WTC11 (cell line): Measurements from ENCODE around the gene LARP1. TPM values are rescaled to one million over a fixed set of nuclear protein-coding genes. Genes with fewer than 3 reads are reported as not detected.

Experiments used
- ATAC-seq: fragments of 200-7000 bp; cut with Tn5 transposase; 2 replicates; pipeline ENCODE4 v1.10.0; 2021; ENCODE audit warnings: mild to moderate bottlenecking, moderate library complexity
- CTCF ChIA-PET: fragments of 300-600 bp; sonication (Branson Sonifier 250); formaldehyde crosslinking; loops from one replicate; lab custom pipeline; 2021; ENCODE audit warnings: antibody characterized with exemption; lab: Charles Lee
- POLR2A ChIA-PET: fragments of 350-600 bp; sonication (Branson Sonifier 250); formaldehyde crosslinking; loops from one replicate; lab custom pipeline; 2021; ENCODE audit warnings: antibody characterized with exemption; lab: Charles Lee
- DNase-seq: peaks from one replicate; pipeline ENCODE4 v3.0.0; 2021; ENCODE audit warnings: low spot score
- H3K27ac Mint-ChIP-seq: 2 replicates; pipeline ENCODE4 v1.8.0; 2021; ENCODE audit warnings: mixed read lengths
- H3K27me3 Mint-ChIP-seq: 2 replicates; pipeline ENCODE4 v1.8.0; 2021; ENCODE audit warnings: low read depth, mild to moderate bottlenecking, moderate library complexity, mixed read lengths
- H3K36me3 Mint-ChIP-seq: 2 replicates; pipeline ENCODE4 v1.8.0; 2021; ENCODE audit warnings: mixed read lengths
- H3K4me1 Mint-ChIP-seq: 2 replicates; pipeline ENCODE4 v1.8.0; 2022; ENCODE audit warnings: mixed read lengths
- H3K4me3 Mint-ChIP-seq: 2 replicates; pipeline ENCODE4 v1.8.0; 2021; ENCODE audit warnings: mild to moderate bottlenecking, moderate library complexity, mixed read lengths
- H3K9me3 Mint-ChIP-seq: 2 replicates; pipeline ENCODE4 v1.8.0; 2021; ENCODE audit warnings: mixed read lengths
- ATF1 ChIP-seq: sonication (generic); formaldehyde crosslinking; IDR thresholded peaks from 2 replicates; pipeline ENCODE4 v1.8.1; 2023; ENCODE audit warnings: mild to moderate bottlenecking, moderate library complexity, missing genetic modification reagents
- ATF2 ChIP-seq: sonication (generic); formaldehyde crosslinking; IDR thresholded peaks from 2 replicates; pipeline ENCODE4 v1.8.1; 2022; ENCODE audit warnings: low read depth, missing genetic modification reagents, borderline replicate concordance
- ATF6 ChIP-seq: sonication (generic); formaldehyde crosslinking; IDR thresholded peaks from 2 replicates; pipeline ENCODE4 v1.8.1; 2023; ENCODE audit warnings: mild to moderate bottlenecking, missing genetic modification reagents
- CDX4 ChIP-seq: fragments of 250-450 bp; sonication (Bioruptor Pico); IDR thresholded peaks from 2 replicates; pipeline ENCODE4 v1.9.0; 2021; ENCODE audit warnings: moderate library complexity, mild to moderate bottlenecking, inconsistent platforms, borderline replicate concordance
- E2F1 ChIP-seq: sonication (generic); formaldehyde crosslinking; IDR thresholded peaks from 2 replicates; pipeline ENCODE4 v1.8.0; 2022; ENCODE audit warnings: mild to moderate bottlenecking, missing genetic modification reagents
- ELF4 ChIP-seq: sonication (generic); formaldehyde crosslinking; IDR thresholded peaks from 2 replicates; pipeline ENCODE4 v1.8.1; 2022; ENCODE audit warnings: low read depth, mild to moderate bottlenecking, moderate library complexity, missing genetic modification reagents
- EMX1 ChIP-seq: fragments of 250-450 bp; sonication (Bioruptor Pico); IDR thresholded peaks from 2 replicates; pipeline ENCODE4 v1.8.0; 2021; ENCODE audit warnings: mild to moderate bottlenecking
- GABPB1 ChIP-seq: sonication (generic); formaldehyde crosslinking; IDR thresholded peaks from 2 replicates; pipeline ENCODE4 v1.8.1; 2023; ENCODE audit warnings: mild to moderate bottlenecking, missing genetic modification reagents
- KAT7 ChIP-seq: sonication (generic); formaldehyde crosslinking; IDR thresholded peaks from 2 replicates; pipeline ENCODE4 v1.8.1; 2023; ENCODE audit warnings: missing genetic modification reagents, mild to moderate bottlenecking, borderline replicate concordance
- MYBL2 ChIP-seq: sonication (generic); formaldehyde crosslinking; IDR thresholded peaks from 2 replicates; pipeline ENCODE4 v1.8.1; 2023; ENCODE audit warnings: mild to moderate bottlenecking, moderate library complexity, missing genetic modification reagents
- NFATC4 ChIP-seq: fragments of 250-450 bp; sonication (Bioruptor Pico); IDR thresholded peaks from 2 replicates; pipeline ENCODE4 v1.9.0; 2021; ENCODE audit warnings: mild to moderate bottlenecking
- NR1H2 ChIP-seq: sonication (generic); formaldehyde crosslinking; IDR thresholded peaks from 2 replicates; pipeline ENCODE4 v1.9.0; 2021; ENCODE audit warnings: mild to moderate bottlenecking, moderate library complexity, missing genetic modification reagents
- OVOL2 ChIP-seq: fragments of 250-450 bp; sonication (Bioruptor Pico); IDR thresholded peaks from 2 replicates; pipeline ENCODE4 v1.9.0; 2021; ENCODE audit warnings: mild to moderate bottlenecking, borderline replicate concordance
- PRRX2 ChIP-seq: fragments of 250-450 bp; sonication (Bioruptor Pico); IDR thresholded peaks from 2 replicates; pipeline ENCODE4 v1.8.0; 2021; ENCODE audit warnings: mild to moderate bottlenecking
- RORB ChIP-seq: fragments of 250-450 bp; sonication (Bioruptor Pico); IDR thresholded peaks from 2 replicates; pipeline ENCODE4 v1.9.0; 2021; ENCODE audit warnings: mild to moderate bottlenecking
- SOX15 ChIP-seq: fragments of 250-450 bp; sonication (Bioruptor Pico); IDR thresholded peaks from 2 replicates; pipeline ENCODE4 v1.9.0; 2021; ENCODE audit warnings: mild to moderate bottlenecking
- STAT6 ChIP-seq: sonication (generic); formaldehyde crosslinking; conservative IDR thresholded peaks from 2 replicates; pipeline ENCODE4 v1.8.1; 2023; ENCODE audit warnings: mild to moderate bottlenecking, low read depth, missing genetic modification reagents, moderate library complexity
- USF1 ChIP-seq: sonication (generic); formaldehyde crosslinking; IDR thresholded peaks from 2 replicates; pipeline ENCODE4 v1.8.0; 2022; ENCODE audit warnings: mild to moderate bottlenecking, missing genetic modification reagents
- ZNF121 ChIP-seq: sonication (generic); formaldehyde crosslinking; IDR thresholded peaks from 2 replicates; pipeline ENCODE4 v1.8.0; 2023; ENCODE audit warnings: missing genetic modification reagents
- ZNF138 ChIP-seq: sonication (generic); formaldehyde crosslinking; conservative IDR thresholded peaks from 2 replicates; pipeline ENCODE4 v1.8.1; 2022; ENCODE audit warnings: mild to moderate bottlenecking, moderate library complexity, missing genetic modification reagents
- ZNF512 ChIP-seq: sonication (generic); formaldehyde crosslinking; IDR thresholded peaks from 2 replicates; pipeline ENCODE4 v1.8.1; 2022; ENCODE audit warnings: missing genetic modification reagents, borderline replicate concordance
- total RNA-seq: library from RNA; stranded (reverse); gene quantifications from 3 replicates; pipeline ENCODE4 v1.2.3, GENCODE V29; 2021

LARP1 gene
- total RNA-seq, 1 experiment from 2014 or later: 406 TPM

- ATAC-seq (no peak), DNase-seq (no peak)
- peaks cover 4% of the 10 kb centered on the region for H3K36me3 Mint-ChIP-seq
- H3K9me3 Mint-ChIP-seq: no peaks in the 10 kb centered on the region
- CTCF ChIA-PET: interaction anchor here (0.8 to 2.7 kb wide), 2 partner anchors 108 to 111 kb away, joined by 4 to 11 read pairs; no protein-coding TSS in a partner anchor
- POLR2A ChIA-PET: interaction anchor here (0.7 to 1.6 kb wide), 3 partner anchors 9 to 79 kb away, joined by 3 to 5 read pairs (median 4); no protein-coding TSS in a partner anchor
- H3K4me3 Mint-ChIP-seq: peak overlapping the region; percentile 82
- H3K4me1 Mint-ChIP-seq: peaks cover 65% of the 10 kb centered on the region
- no peak for TF ChIP-seq PRRX2
- no peak for TF ChIP-seq NR1H2 (CRISPR knock-in tag)
- no peak for TF ChIP-seq NFATC4 (CRISPR knock-in tag)
- TF ChIP-seq ZNF121 (CRISPR knock-in tag): no peak
- TF ChIP-seq EMX1 (CRISPR knock-in tag): no peak
- TF ChIP-seq OVOL2 (CRISPR knock-in tag): no peak
- TF ChIP-seq STAT6 (CRISPR knock-in tag): no peak
- TF ChIP-seq ATF6: no peak
- TF ChIP-seq SOX15 (CRISPR knock-in tag): no peak
- no peak for TF ChIP-seq ELF4 (CRISPR knock-in tag)
- H3K27me3 Mint-ChIP-seq: no peaks in the 10 kb centered on the region
- peak overlapping the region; percentile 79 for H3K27ac Mint-ChIP-seq
Measured at GRCh38 chr5:154757814-154758406, 2.7 kb downstream of the LARP1 start.

GRCh38 chr5:154758493-154758892 is 3.3 kb downstream of the LARP1 start:
- H3K4me3 Mint-ChIP-seq: peak overlapping the region; percentile 82
- POLR2A ChIA-PET: interaction anchor here (1.6 kb wide), 1 partner anchor 8 kb away, joined by 5 read pairs; no protein-coding TSS in a partner anchor
- ATAC-seq (no peak), DNase-seq (no peak)
- H3K4me1 Mint-ChIP-seq: peaks cover 63% of the 10 kb centered on the region
- H3K36me3 Mint-ChIP-seq: peaks cover 4% of the 10 kb centered on the region
- CTCF ChIA-PET: interaction anchor here (2.7 kb wide), 1 partner anchor 108 kb away, joined by 11 read pairs; no protein-coding TSS in a partner anchor
- H3K27ac Mint-ChIP-seq: 0 out of 2 replicates have a peak overlapping the region, but pooled peaks have one; percentile 88
- H3K27me3 Mint-ChIP-seq: no peaks in the 10 kb centered on the region
- no peaks in the 10 kb centered on the region for H3K9me3 Mint-ChIP-seq
- TF ChIP-seq ATF2 (CRISPR knock-in tag) (no peak), MYBL2 (CRISPR knock-in tag) (no peak)

- Mint-ChIP-seq H3K27me3 (no peaks in the 10 kb centered on the region), H3K4me3 (peak overlapping the region; percentile 82), H3K36me3 (peaks cover 4% of the 10 kb centered on the region), H3K27ac (peak overlapping the region; percentile 88), H3K4me1 (peaks cover 60% of the 10 kb centered on the region), H3K9me3 (no peaks in the 10 kb centered on the region)
- ATAC-seq: no peak
- ChIA-PET POLR2A (no interaction called here), CTCF (interaction anchor here (2.7 kb wide), 1 partner anchor 109 kb away, joined by 11 read pairs; no protein-coding TSS in a partner anchor)
- no peak for DNase-seq
- TF ChIP-seq ATF1: no peak
- no peak for TF ChIP-seq USF1 (CRISPR knock-in tag)
- TF ChIP-seq ZNF512: no peak
- TF ChIP-seq NFATC4 (CRISPR knock-in tag): no peak
- no peak for TF ChIP-seq CDX4
- no peak for TF ChIP-seq GABPB1
- no peak for TF ChIP-seq MYBL2 (CRISPR knock-in tag)
- TF ChIP-seq EMX1 (CRISPR knock-in tag): no peak
- TF ChIP-seq RORB (CRISPR knock-in tag): no peak
- TF ChIP-seq E2F1 (CRISPR knock-in tag): no peak
- no peak for TF ChIP-seq KAT7 (CRISPR knock-in tag)
- no peak for TF ChIP-seq ZNF138 (CRISPR knock-in tag)
Measured at GRCh38 chr5:154758977-154759376, 3.8 kb downstream of the LARP1 start.
